Measurements from ENCODE around the gene TFB1M. TPM values are rescaled to one million over a fixed set of nuclear protein-coding genes. Genes with fewer than 3 reads are reported as not detected.
"Not testable (repeated sequence)": the region's sequence is repeated elsewhere in the genome, so short reads cannot be mapped to it uniquely, and the experiment has no call there.

TFB1M gene
- total RNA-seq, 1 donor from 2014 or later, result 15.3 TPM

GRCh38 chr6:155219858-155220301 is 94.4 kb downstream of the TFB1M start:
- Mint-ChIP-seq H3K36me3 (ENCODE audit: low read depth) (peaks cover 3% of the 10 kb centered on the region), H3K4me3 (ENCODE audit: unreplicated experiment) (no peak overlapping the region), H3K27ac (ENCODE audit: unreplicated experiment) (no peak overlapping the region), H3K4me1 (ENCODE audit: low read depth) (peaks cover 24% of the 10 kb centered on the region), H3K9me3 (ENCODE audit: low read depth) (no peaks in the 10 kb centered on the region), H3K27me3 (ENCODE audit: low read depth) (no peaks in the 10 kb centered on the region)
- TF ChIP-seq CTCF (IDR thresholded peaks at IDR 0.05), result no peak
- DNase-seq (ENCODE audit: low spot score), result no peak

- H3K4me3 Mint-ChIP-seq (ENCODE audit: unreplicated experiment), result no peak overlapping the region
- H3K4me1 Mint-ChIP-seq (ENCODE audit: low read depth), result peaks cover 18% of the 10 kb centered on the region
- no peak overlapping the region for H3K27ac Mint-ChIP-seq (ENCODE audit: unreplicated experiment)
- no peak for DNase-seq (ENCODE audit: low spot score)
- H3K27me3 Mint-ChIP-seq (ENCODE audit: low read depth), result no peaks in the 10 kb centered on the region
- no peak for TF ChIP-seq CTCF (IDR thresholded peaks at IDR 0.05)
- H3K36me3 Mint-ChIP-seq (ENCODE audit: low read depth), result peaks cover 4% of the 10 kb centered on the region
- H3K9me3 Mint-ChIP-seq (ENCODE audit: low read depth), result no peaks in the 10 kb centered on the region
Measured at GRCh38 chr6:155219299-155219698, 95.0 kb downstream of the TFB1M start.

GRCh38 chr6:155218711-155219110 is 95.6 kb downstream of the TFB1M start:
- H3K4me1 Mint-ChIP-seq (ENCODE audit: low read depth), result peaks cover 12% of the 10 kb centered on the region
- H3K4me3 Mint-ChIP-seq (ENCODE audit: unreplicated experiment); H3K36me3 Mint-ChIP-seq (ENCODE audit: low read depth); H3K27me3 Mint-ChIP-seq (ENCODE audit: low read depth); H3K27ac Mint-ChIP-seq (ENCODE audit: unreplicated experiment); H3K9me3 Mint-ChIP-seq (ENCODE audit: low read depth); DNase-seq (ENCODE audit: low spot score): not testable (repeated sequence)

GRCh38 chr6:155216312-155217046 is 97.8 kb downstream of the TFB1M start:
- peaks cover 10% of the 10 kb centered on the region for H3K36me3 Mint-ChIP-seq (ENCODE audit: low read depth)
- H3K27ac Mint-ChIP-seq (ENCODE audit: unreplicated experiment), result no peak overlapping the region
- no peak overlapping the region for H3K4me3 Mint-ChIP-seq (ENCODE audit: unreplicated experiment)
- no peaks in the 10 kb centered on the region for H3K27me3 Mint-ChIP-seq (ENCODE audit: low read depth)
- no peak for DNase-seq (ENCODE audit: low spot score)
- peaks cover 5% of the 10 kb centered on the region for H3K9me3 Mint-ChIP-seq (ENCODE audit: low read depth)
- TF ChIP-seq CTCF (IDR thresholded peaks at IDR 0.05), result no peak
- peaks cover 9% of the 10 kb centered on the region for H3K4me1 Mint-ChIP-seq (ENCODE audit: low read depth)

- H3K36me3 Mint-ChIP-seq (ENCODE audit: low read depth), result peaks cover 10% of the 10 kb centered on the region
- peaks cover 5% of the 10 kb centered on the region for H3K9me3 Mint-ChIP-seq (ENCODE audit: low read depth)
- DNase-seq (ENCODE audit: low spot score), result no peak
- H3K4me3 Mint-ChIP-seq (ENCODE audit: unreplicated experiment), result no peak overlapping the region
- H3K27ac Mint-ChIP-seq (ENCODE audit: unreplicated experiment), result no peak overlapping the region
- TF ChIP-seq CTCF (IDR thresholded peaks at IDR 0.05), result no peak
- H3K4me1 Mint-ChIP-seq (ENCODE audit: low read depth), result peaks cover 9% of the 10 kb centered on the region
- H3K27me3 Mint-ChIP-seq (ENCODE audit: low read depth), result no peaks in the 10 kb centered on the region
Measured at GRCh38 chr6:155215906-155216305, 98.4 kb downstream of the TFB1M start.
